ENCODE measurements around the gene TRIM46. TPM values are rescaled to one million over a fixed set of nuclear protein-coding genes. Genes with fewer than 3 reads are reported as not detected.
"Not testable (repeated sequence)": the region's sequence is repeated elsewhere in the genome, so short reads cannot be mapped to it uniquely, and the experiment has no call there.

The TRIM46 gene
- total and polyA plus RNA-seq, 2 donors from 2014 or later = 0.28 to 2.1 TPM

- Histone ChIP-seq H3K4me3 (ENCODE audit: low read length in 3 of 3) (no peak overlapping the region), H3K36me3 (ENCODE audit: control insufficient read depth in 2 of 3, insufficient read depth in 3 of 3, low read length in 3 of 3) (peaks cover 4 to 15% (median 10%) of the 10 kb centered on the region in 3 donors), H3K9ac (ENCODE audit: low read length in 3 of 3) (no peak overlapping the region), H3K27ac (ENCODE audit: low read depth in 2 of 2, low read length in 2 of 2) (peak overlapping the region; percentile 2 to 47), H3K4me1 (ENCODE audit: control insufficient read depth in 2 of 3, insufficient read depth in 2 of 3, low read depth in 1 of 3, low read length in 3 of 3) (peaks cover 0 to 14% (median 7%) of the 10 kb centered on the region in 3 donors), H3K9me3 (ENCODE audit: control insufficient read depth in 2 of 3, insufficient read depth in 1 of 3, low read length in 3 of 3) (no peaks in the 10 kb centered on the region), H3K27me3 (ENCODE audit: control insufficient read depth, insufficient read depth, low read length) (no peaks in the 10 kb centered on the region)
- TF ChIP-seq CTCF (IDR thresholded peaks at IDR 0.05; ENCODE audit: borderline replicate concordance, extremely low read depth, insufficient read depth) = peak; percentile 92
- DNase-seq (peak; percentile 89 to 95 (median 93)), FAIRE-seq (no peak)
- intact Hi-C loops (cut with DNase I) = loop anchor here (5.0 kb wide), 1 partner anchor 75 kb away; no protein-coding TSS in a partner anchor
Observed at GRCh38 chr1:155167166-155168104, 6.2 kb upstream of the TRIM46 start.

DNA sequence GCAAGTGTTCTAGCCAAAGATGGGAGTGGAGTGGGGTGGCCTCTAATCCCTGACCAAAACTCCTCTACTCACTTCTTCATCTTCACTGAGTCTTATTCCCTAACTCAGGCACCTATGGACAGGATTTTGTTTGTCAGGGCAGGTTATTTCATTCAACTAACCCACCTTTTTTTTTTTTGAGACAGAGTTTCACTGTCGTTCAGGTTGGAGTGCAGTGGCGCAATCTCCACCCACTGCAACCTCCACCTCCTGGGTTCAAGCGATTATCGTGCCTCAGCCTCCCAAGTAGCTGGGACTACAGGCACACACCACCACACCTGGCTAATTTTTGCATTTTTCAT, 5.6 kb upstream of the TRIM46 start:
- not testable (repeated sequence) for H3K27ac ChIP-seq (ENCODE audit: low read depth in 2 of 2, low read length in 2 of 2); H3K9me3 ChIP-seq (ENCODE audit: control insufficient read depth in 2 of 3, insufficient read depth in 1 of 3, low read length in 3 of 3); FAIRE-seq; H3K27me3 ChIP-seq (ENCODE audit: control insufficient read depth, insufficient read depth, low read length); H3K4me3 ChIP-seq (ENCODE audit: low read length in 3 of 3); DNase-seq; H3K9ac ChIP-seq (ENCODE audit: low read length in 3 of 3)
- Histone ChIP-seq H3K4me1 (ENCODE audit: control insufficient read depth in 2 of 3, insufficient read depth in 2 of 3, low read depth in 1 of 3, low read length in 3 of 3) (peaks cover 0 to 17% (median 7%) of the 10 kb centered on the region in 3 donors), H3K36me3 (ENCODE audit: control insufficient read depth in 2 of 3, insufficient read depth in 3 of 3, low read length in 3 of 3) (peaks cover 4 to 15% (median 10%) of the 10 kb centered on the region in 3 donors)
- intact Hi-C loops (cut with DNase I) = loop anchor here (5.0 kb wide), 1 partner anchor 76 kb away; no protein-coding TSS in a partner anchor

GRCh38 chr1:155168456-155169210, 5.0 kb upstream of the TRIM46 start:
- H3K27me3 ChIP-seq (ENCODE audit: control insufficient read depth, insufficient read depth, low read length) = no peaks in the 10 kb centered on the region
- peaks cover 0 to 17% (median 7%) of the 10 kb centered on the region in 3 donors for H3K4me1 ChIP-seq (ENCODE audit: control insufficient read depth in 2 of 3, insufficient read depth in 2 of 3, low read depth in 1 of 3, low read length in 3 of 3)
- peaks cover 4 to 15% (median 10%) of the 10 kb centered on the region in 3 donors for H3K36me3 ChIP-seq (ENCODE audit: control insufficient read depth in 2 of 3, insufficient read depth in 3 of 3, low read length in 3 of 3)
- H3K9me3 ChIP-seq (ENCODE audit: control insufficient read depth in 2 of 3, insufficient read depth in 1 of 3, low read length in 3 of 3) = no peaks in the 10 kb centered on the region
- no peak overlapping the region for H3K27ac ChIP-seq (ENCODE audit: low read depth in 2 of 2, low read length in 2 of 2)
- DNase-seq (peak in 1 of 5 donors; percentile 30), FAIRE-seq (no peak)
- intact Hi-C loops (cut with DNase I) = loop anchor here (5.0 kb wide), 1 partner anchor 76 kb away; no protein-coding TSS in a partner anchor
- no peak for TF ChIP-seq CTCF (IDR thresholded peaks at IDR 0.05; ENCODE audit: borderline replicate concordance, extremely low read depth, insufficient read depth)
- H3K9ac ChIP-seq (ENCODE audit: low read length in 3 of 3) = no peak overlapping the region
- no peak overlapping the region for H3K4me3 ChIP-seq (ENCODE audit: low read length in 3 of 3)
